ENCODE results near the gene H1-8. TPM values are rescaled to one million over a fixed set of nuclear protein-coding genes. Genes with fewer than 3 reads are reported as not detected.

Gene H1-8
- total RNA-seq, 4 donors from 2014 or later = not detected

DNA sequence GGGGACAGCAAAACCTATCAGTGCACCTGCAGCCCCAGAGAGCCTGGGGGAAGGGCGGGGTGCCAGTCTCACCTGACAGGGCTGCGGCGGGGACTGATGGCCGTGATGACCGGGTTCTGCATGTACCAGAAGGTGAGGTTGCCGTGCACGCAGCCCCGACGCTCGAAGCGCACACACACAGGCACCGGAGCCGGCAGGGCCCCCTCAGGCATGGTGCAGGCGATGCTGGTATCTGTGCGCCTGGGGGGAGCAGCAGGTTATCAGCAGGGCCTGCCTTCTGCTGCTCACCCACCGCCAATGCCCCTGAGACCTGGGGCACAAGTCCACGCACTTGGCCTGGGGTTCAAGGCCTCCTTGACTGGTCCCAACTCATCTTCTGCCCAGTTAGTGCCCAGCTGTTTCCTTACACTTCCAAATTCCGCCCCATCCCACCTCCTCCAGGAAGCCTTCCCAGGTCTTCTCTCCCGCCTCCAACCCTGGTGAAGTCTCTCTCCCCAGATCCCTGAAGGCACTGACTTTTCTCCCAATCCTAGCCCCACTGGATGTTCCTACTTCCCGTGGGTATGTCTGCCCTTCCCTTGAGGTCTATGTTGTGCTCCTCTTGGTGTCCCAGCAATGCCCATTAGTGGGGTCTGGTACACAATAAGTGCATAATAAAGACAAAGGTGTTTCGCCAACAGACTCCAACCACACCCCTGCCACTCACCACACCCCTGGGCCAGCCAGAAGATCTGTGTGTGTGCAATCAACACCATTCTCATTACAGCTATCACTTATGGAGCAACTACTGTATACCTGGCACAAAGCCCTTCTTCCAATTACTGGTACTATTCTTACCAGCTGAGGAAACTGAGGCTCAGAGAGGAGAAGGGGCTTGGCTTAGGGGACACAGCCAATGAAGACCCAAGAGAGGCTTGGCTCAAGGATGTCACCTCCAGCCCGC lies 28.9 kb downstream of the H1-8 start:
- Histone ChIP-seq H3K27ac (no peak overlapping the region), H3K4me3 (no peak overlapping the region), H3K9me3 (no peaks in the 10 kb centered on the region), H3K27me3 (no peaks in the 10 kb centered on the region), H3K4me1 (peaks cover 0 to 18% (median 9%) of the 10 kb centered on the region in 4 donors), H3K36me3 (peaks cover 0 to 22% (median 0%) of the 10 kb centered on the region in 3 donors)
- no peak for TF ChIP-seq CTCF (IDR thresholded peaks at IDR 0.05)
- TF ChIP-seq POLR2A (IDR thresholded peaks at IDR 0.05) = no peak
- no peak for DNase-seq

DNA sequence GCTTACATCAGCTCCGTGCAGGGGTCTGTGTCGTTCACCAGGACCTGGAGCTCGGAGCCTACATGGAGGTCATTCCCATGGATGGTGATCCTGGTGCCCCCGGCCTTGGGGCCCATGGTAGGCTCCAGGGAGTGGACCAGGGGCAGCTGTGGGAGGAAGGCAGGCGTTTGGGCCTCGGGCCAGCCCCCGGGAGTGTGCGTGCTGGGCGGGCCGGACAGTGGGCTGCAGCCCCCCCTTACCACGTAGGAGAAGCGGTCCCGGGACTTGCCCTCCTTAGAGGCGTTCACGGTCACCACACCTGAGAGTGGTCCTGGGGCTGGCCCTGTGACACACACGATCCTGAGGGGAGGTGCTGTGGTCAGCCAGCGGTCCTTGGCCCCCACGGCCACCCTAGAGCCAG lies 29.6 kb downstream of the H1-8 start:
- TF ChIP-seq POLR2A (IDR thresholded peaks at IDR 0.05) (no peak), CTCF (IDR thresholded peaks at IDR 0.05) (no peak)
- Histone ChIP-seq H3K27me3 (no peaks in the 10 kb centered on the region), H3K4me3 (no peak overlapping the region), H3K36me3 (peaks cover 0 to 22% (median 0%) of the 10 kb centered on the region in 3 donors), H3K4me1 (peaks cover 0 to 25% (median 13%) of the 10 kb centered on the region in 4 donors), H3K9me3 (no peaks in the 10 kb centered on the region), H3K27ac (no peak overlapping the region)
- DNase-seq = no peak

- H3K4me3 ChIP-seq = no peak overlapping the region
- no peak for DNase-seq
- peaks cover 0 to 22% (median 0%) of the 10 kb centered on the region in 3 donors for H3K36me3 ChIP-seq
- no peak overlapping the region for H3K27ac ChIP-seq
- TF ChIP-seq CTCF (IDR thresholded peaks at IDR 0.05) (no peak), POLR2A (IDR thresholded peaks at IDR 0.05) (no peak)
- H3K9me3 ChIP-seq = no peaks in the 10 kb centered on the region
- H3K27me3 ChIP-seq = no peaks in the 10 kb centered on the region
- peaks cover 0 to 32% (median 21%) of the 10 kb centered on the region in 4 donors for H3K4me1 ChIP-seq
Measured at GRCh38 chr3:129573493-129573892, 30.5 kb downstream of the H1-8 start.

- TF ChIP-seq POLR2A (IDR thresholded peaks at IDR 0.05) (no peak), CTCF (IDR thresholded peaks at IDR 0.05) (no peak)
- peaks cover 0 to 22% (median 0%) of the 10 kb centered on the region in 3 donors for H3K36me3 ChIP-seq
- H3K4me1 ChIP-seq = peaks cover 0 to 36% (median 23%) of the 10 kb centered on the region in 4 donors
- no peak overlapping the region for H3K4me3 ChIP-seq
- no peak for DNase-seq
- no peaks in the 10 kb centered on the region for H3K27me3 ChIP-seq
- no peaks in the 10 kb centered on the region for H3K9me3 ChIP-seq
- no peak overlapping the region for H3K27ac ChIP-seq
Measured at GRCh38 chr3:129574206-129574605, 31.2 kb downstream of the H1-8 start.

- H3K27ac ChIP-seq = peak overlapping the region in 2 of 4 donors; percentile 80 to 91
- H3K4me3 ChIP-seq = no peak overlapping the region
- peaks cover 0 to 18% (median 0%) of the 10 kb centered on the region in 3 donors for H3K36me3 ChIP-seq
- TF ChIP-seq POLR2A (IDR thresholded peaks at IDR 0.05) = no peak
- no peak for TF ChIP-seq CTCF (IDR thresholded peaks at IDR 0.05)
- no peak for DNase-seq
- H3K4me1 ChIP-seq = peaks cover 0 to 36% (median 23%) of the 10 kb centered on the region in 4 donors
- H3K9me3 ChIP-seq = no peaks in the 10 kb centered on the region
- H3K27me3 ChIP-seq = no peaks in the 10 kb centered on the region
Measured at GRCh38 chr3:129575233-129575996, 32.4 kb downstream of the H1-8 start.
